GM10248 (cell line): ENCODE measurements around the gene CCDC50.

ENCODE experiments used
- CTCF ChIA-PET: fragments of 300-600 bp; sonication (Branson Sonifier 250); formaldehyde crosslinking; extraction: SDS; loops from one replicate; lab custom pipeline; 2021; ENCODE audit warnings: antibody characterized with exemption; lab: Yijun Ruan, JAX
- POLR2A ChIA-PET: fragments of 350-650 bp; sonication (Branson Sonifier 250); formaldehyde crosslinking; extraction: SDS; loops from one replicate; lab custom pipeline; 2020; ENCODE audit warnings: antibody characterized with exemption; lab: Yijun Ruan, JAX
- DNase-seq: peaks from one replicate; pipeline ENCODE4 v3.0.0; 2012; ENCODE audit errors: extremely low spot score
- TF ChIP-seq, protein P1 (sequence below): IDR thresholded peaks from 2 replicates; pipeline ENCODE4 v1.5.1; 2012; ENCODE audit warnings: mild to moderate bottlenecking, low read depth; ENCODE audit errors: extremely low read depth, missing control alignments, control extremely low read depth

Gene CCDC50

DNA sequence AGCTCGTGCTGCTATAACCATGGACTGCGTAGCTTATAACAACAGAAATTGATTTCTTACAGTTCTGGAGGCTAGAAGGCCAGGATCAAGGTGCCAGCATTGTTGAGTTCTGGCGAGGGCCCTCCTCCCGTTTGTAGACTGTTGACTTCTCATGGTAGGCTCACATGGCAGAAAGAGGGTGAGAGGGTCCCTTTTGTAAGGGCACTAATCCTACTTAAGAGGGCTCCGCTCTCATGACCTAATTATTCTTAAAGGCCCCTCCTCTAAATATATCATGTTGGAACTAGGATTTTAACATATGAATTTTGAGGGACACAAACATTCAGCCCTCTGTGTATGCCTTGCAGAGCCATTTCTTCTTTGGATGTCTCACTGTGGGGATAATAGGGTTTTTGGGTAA is 103.0 kb downstream of the CCDC50 start:
- TF ChIP-seq, protein P1, sequence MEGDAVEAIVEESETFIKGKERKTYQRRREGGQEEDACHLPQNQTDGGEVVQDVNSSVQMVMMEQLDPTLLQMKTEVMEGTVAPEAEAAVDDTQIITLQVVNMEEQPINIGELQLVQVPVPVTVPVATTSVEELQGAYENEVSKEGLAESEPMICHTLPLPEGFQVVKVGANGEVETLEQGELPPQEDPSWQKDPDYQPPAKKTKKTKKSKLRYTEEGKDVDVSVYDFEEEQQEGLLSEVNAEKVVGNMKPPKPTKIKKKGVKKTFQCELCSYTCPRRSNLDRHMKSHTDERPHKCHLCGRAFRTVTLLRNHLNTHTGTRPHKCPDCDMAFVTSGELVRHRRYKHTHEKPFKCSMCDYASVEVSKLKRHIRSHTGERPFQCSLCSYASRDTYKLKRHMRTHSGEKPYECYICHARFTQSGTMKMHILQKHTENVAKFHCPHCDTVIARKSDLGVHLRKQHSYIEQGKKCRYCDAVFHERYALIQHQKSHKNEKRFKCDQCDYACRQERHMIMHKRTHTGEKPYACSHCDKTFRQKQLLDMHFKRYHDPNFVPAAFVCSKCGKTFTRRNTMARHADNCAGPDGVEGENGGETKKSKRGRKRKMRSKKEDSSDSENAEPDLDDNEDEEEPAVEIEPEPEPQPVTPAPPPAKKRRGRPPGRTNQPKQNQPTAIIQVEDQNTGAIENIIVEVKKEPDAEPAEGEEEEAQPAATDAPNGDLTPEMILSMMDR: no peak
- DNase-seq: no peak
- CTCF ChIA-PET: no interaction called here
- POLR2A ChIA-PET: no interaction called here

DNA sequence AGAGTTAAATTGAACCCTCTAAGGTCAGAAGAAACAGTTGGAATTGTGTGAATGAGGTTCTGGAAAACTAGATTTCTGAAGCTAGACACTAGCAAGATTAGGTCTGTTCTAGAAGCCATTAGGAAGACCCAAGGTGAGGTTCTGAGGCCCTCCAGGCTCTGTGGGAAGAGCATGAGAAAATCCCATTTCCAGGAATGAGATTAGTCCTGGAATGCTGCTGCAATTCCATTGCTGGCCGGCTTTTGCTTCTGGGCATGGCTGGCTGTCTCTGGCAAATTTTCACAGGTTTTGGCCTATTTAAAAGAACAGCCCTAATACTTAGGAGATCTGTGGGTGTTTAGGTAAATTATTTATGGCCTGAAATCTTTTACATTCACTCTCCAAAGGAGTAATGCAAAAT is 104.8 kb downstream of the CCDC50 start:
- CTCF ChIA-PET: no interaction called here
- TF ChIP-seq, protein P1: no peak
- POLR2A ChIA-PET: no interaction called here
- DNase-seq: no peak

DNA sequence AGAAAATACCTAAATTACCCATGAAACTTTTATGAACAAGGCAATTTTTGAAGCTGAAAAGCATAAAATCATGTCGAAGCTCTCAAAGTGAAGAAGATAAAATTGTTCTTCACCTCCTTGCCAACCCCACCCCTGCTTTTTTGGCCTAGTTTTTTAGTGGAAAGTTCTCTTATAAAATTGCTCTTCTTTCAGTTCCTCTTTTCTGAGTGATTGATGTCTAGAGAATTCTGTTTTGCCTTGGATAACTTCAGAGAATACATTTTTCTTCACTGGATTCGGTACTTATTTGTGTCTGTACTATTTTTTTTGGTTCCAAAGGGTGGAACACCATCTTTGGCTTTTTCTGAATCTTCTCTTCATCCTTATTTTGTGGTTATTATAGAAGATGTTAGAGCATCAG is 106.8 kb downstream of the CCDC50 start:
- DNase-seq: no peak
- TF ChIP-seq, protein P1: no peak
- ChIA-PET CTCF (no interaction called here), POLR2A (no interaction called here)

DNA sequence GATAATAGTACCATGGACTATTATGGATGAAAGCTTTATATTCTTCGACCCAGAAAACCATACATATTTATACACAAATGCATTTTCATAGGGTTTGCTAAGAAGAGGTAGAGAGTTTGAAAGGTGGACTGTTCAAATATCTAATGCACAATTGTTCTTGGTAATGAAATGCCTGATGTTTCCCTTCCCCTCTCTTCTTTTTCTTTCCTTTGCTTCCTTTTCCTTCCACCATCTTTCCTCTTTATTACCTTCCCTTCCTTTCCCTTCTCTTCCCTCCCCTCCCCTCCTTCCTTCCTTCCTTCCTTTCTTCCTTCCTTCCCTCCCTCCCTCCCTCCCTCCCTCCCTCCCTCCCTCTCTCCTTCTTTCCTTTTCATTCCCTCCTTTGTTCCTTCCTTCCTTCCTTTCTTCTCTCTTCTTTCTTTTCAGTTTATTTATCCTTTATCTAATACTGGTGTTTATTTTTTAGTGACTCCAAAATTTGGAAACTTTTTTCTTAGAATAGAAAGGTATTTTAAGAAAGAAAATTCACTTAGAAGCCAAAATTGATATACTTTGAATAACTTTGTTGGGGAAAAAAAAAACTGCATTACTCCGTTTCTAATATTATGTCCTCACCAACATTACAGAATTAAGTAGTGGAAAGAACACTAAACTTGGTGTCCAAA is 109.1 kb downstream of the CCDC50 start:
- ChIA-PET POLR2A (no interaction called here), CTCF (no interaction called here)

DNA sequence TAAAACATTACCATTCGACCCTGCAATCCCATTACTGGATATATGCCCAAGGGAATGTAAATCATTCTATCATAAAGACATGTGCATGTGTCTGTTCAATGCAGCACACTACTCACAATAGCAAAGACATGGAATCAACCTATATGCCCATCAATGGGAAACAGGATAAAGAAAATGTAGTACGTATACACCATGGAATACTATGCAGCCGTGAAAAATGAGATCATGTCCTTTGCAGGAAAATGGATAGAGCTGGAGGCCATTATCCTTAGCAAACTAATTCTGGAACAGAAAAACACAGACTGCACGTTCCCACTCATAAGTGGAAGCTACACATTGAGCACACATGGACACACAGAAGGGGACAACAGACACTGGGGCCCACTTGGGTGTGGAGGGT is 111.3 kb downstream of the CCDC50 start:
- ChIA-PET CTCF (interaction anchor here (1.7 kb wide), 1 partner anchor 7 kb away, joined by 4 read pairs; no protein-coding TSS in a partner anchor), POLR2A (no interaction called here)
- no peak for DNase-seq
- TF ChIP-seq, protein P1: no peak

More for the DNA sequence above, 109.1 kb downstream of the CCDC50 start:
- DNase-seq: no peak
- TF ChIP-seq, protein P1: no peak

DNA sequence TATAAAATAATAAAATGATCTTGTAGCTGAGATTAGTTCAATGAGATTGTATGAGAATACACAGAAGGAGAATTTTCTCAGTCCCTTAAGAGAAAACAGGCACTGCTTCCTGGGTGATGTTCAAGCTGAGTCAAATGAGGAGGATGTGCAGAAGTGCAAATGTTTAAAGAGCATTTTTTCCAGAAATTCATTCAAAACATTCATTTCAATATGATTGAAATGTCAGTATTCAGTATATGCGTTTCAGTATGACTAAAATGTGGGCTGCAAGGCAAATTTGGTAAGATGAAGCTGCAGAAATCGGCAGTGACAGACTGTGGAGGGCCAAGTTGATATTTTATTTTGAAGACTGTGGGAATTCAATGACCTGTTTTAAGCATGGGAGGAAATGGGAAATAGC is 112.5 kb downstream of the CCDC50 start:
- TF ChIP-seq, protein P1: no peak

More for the DNA sequence above, 112.5 kb downstream of the CCDC50 start:
- no peak for DNase-seq
- ChIA-PET POLR2A (no interaction called here), CTCF (interaction anchor here (0.9 to 1.7 kb wide), 3 partner anchors 8 to 28 kb away, joined by 3 to 4 read pairs (median 3); no protein-coding TSS in a partner anchor)
